ENCODE measurements around the gene ZDHHC16. TPM values are rescaled to one million over a fixed set of nuclear protein-coding genes. Genes with fewer than 3 reads are reported as not detected.
"Not testable (repeated sequence)": the region's sequence is repeated elsewhere in the genome, so short reads cannot be mapped to it uniquely, and the experiment has no call there.

ZDHHC16 gene
- total and polyA plus RNA-seq, 10 donors, result 14.0 to 26.1 (median 24.9) TPM

DNA sequence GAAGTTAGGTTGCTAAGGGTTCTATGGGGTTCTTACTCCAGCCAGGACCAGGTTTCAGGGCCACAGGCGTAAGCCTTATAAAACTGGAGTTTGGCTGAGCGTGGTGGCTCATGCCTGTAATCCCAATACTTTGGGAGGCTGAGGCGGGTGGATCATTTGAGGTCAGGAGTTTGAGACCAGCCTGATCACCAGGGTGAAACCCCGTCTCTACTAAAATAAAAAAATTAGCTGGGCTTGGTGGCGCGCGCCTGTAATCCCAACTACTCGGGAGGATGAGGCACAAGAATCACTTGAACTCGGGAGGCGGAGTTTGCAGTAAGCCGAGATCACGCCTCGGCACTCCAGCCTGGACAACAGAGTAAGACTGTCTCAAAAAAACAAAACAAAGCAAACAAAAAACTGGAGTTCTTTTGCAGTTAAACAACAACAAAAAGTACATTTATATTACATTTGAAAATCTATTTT lies 44.5 kb upstream of the ZDHHC16 start:
- H3K27me3 ChIP-seq (replicated peaks in 1 of 7), result no peaks in the 10 kb centered on the region
- intact Hi-C loops (cut with DNase I; ENCODE audit: low total_unique reads), result no loop called here
- peaks cover 0 to 23% (median 9%) of the 10 kb centered on the region in 6 donors for H3K36me3 ChIP-seq
- DNase-seq, result peak; percentile 76
- peak overlapping the region in 7 of 8 donors; percentile 67 to 99 (median 96) for H3K4me3 ChIP-seq
- 66 to 76% (median 68%) methylated on average over 13 of the region's 13 CpGs for WGBS, 5 donors
- TF ChIP-seq POLR2AphosphoS5 (IDR thresholded peaks at IDR 0.05) (no peak), CTCF (IDR thresholded peaks at IDR 0.05 in 8 of 11, conservative IDR thresholded peaks at IDR 0.05 in 3 of 11) (no peak), POLR2A (IDR thresholded peaks at IDR 0.05) (no peak)
- H3K27ac ChIP-seq, result peak overlapping the region in 7 of 8 donors; percentile 75 to 92 (median 89)
- H3K4me1 ChIP-seq, result peaks cover 3 to 55% (median 21%) of the 10 kb centered on the region in 6 donors
- no peaks in the 10 kb centered on the region for H3K9me3 ChIP-seq

GRCh38 chr10:97404044-97404443 lies 41.9 kb upstream of the ZDHHC16 start:
- Histone ChIP-seq H3K4me3 (no peak overlapping the region), H3K36me3 (peaks cover 0 to 2% (median 0%) of the 10 kb centered on the region in 6 donors), H3K27me3 (replicated peaks in 1 of 7) (no peaks in the 10 kb centered on the region), H3K4me1 (peaks cover 13 to 77% (median 41%) of the 10 kb centered on the region in 6 donors), H3K9me3 (no peaks in the 10 kb centered on the region), H3K27ac (peak overlapping the region in 1 of 8 donors; percentile 21)
- TF ChIP-seq POLR2AphosphoS5 (IDR thresholded peaks at IDR 0.05) (no peak), POLR2A (IDR thresholded peaks at IDR 0.05) (no peak), CTCF (IDR thresholded peaks at IDR 0.05 in 8 of 11, conservative IDR thresholded peaks at IDR 0.05 in 3 of 11) (no peak)
- intact Hi-C loops (cut with DNase I; ENCODE audit: low total_unique reads), result no loop called here
- no peak for DNase-seq

- H3K4me1 ChIP-seq, result peaks cover 10 to 63% (median 28%) of the 10 kb centered on the region in 6 donors
- H3K27me3 ChIP-seq (replicated peaks in 1 of 7), result no peaks in the 10 kb centered on the region
- peak in 1 of 3 donors; percentile 32 for TF ChIP-seq POLR2AphosphoS5 (IDR thresholded peaks at IDR 0.05)
- peak in 1 of 11 experiments; percentile 30 for TF ChIP-seq CTCF (IDR thresholded peaks at IDR 0.05 in 8 of 11, conservative IDR thresholded peaks at IDR 0.05 in 3 of 11)
- TF ChIP-seq POLR2A (IDR thresholded peaks at IDR 0.05), result no peak
- WGBS, 5 donors, result 20 to 54% (median 32%) methylated on average over 3 of the region's 3 CpGs
- intact Hi-C loops (cut with DNase I; ENCODE audit: low total_unique reads), result no loop called here
- DNase-seq, result peak; percentile 84
- peak overlapping the region in 1 of 8 donors; percentile 61 for H3K4me3 ChIP-seq
- H3K9me3 ChIP-seq, result no peaks in the 10 kb centered on the region
- H3K27ac ChIP-seq, result peak overlapping the region in 7 of 8 donors; percentile 76 to 91 (median 89)
- no peaks in the 10 kb centered on the region for H3K36me3 ChIP-seq
These were observed 39.9 kb upstream of the ZDHHC16 start for GRCh38 chr10:97406064-97406463.

GRCh38 chr10:97406483-97406882 lies 39.5 kb upstream of the ZDHHC16 start:
- peaks cover 10 to 60% (median 26%) of the 10 kb centered on the region in 6 donors for H3K4me1 ChIP-seq
- DNase-seq; H3K9me3 ChIP-seq; H3K27me3 ChIP-seq (replicated peaks in 1 of 7); intact Hi-C loops (cut with DNase I; ENCODE audit: low total_unique reads); H3K36me3 ChIP-seq: not testable (repeated sequence)
- WGBS, 5 donors, result 49 to 80% (median 70%) methylated on average over 7 of the region's 7 CpGs
- peak overlapping the region in 1 of 8 donors; percentile 61 for H3K4me3 ChIP-seq
- H3K27ac ChIP-seq, result peak overlapping the region in 7 of 8 donors; percentile 76 to 91 (median 89)

Data from spleen (tissue), 11 donors.